Calu3 (cell line): ENCODE measurements around the gene LPCAT1. TPM values are rescaled to one million over a fixed set of nuclear protein-coding genes. Genes with fewer than 3 reads are reported as not detected.

Experiments used
- BruUV-seq: library from RNA; stranded (reverse); fragments of 400-500 nt; replicated peaks from 2 replicates; lab custom pipeline; 2021; lab: Mats Ljungman, UMichigan
- CTCF ChIA-PET: fragments of 300-600 bp; sonication (Branson Sonifier 250); formaldehyde crosslinking; loops from one replicate; lab custom pipeline; 2022; ENCODE audit warnings: antibody characterized with exemption; lab: Charles Lee
- DNase-seq: peaks from one replicate; pipeline ENCODE4 v3.0.0; 2022
- H3K27ac Mint-ChIP-seq: one replicate; pipeline ENCODE4 v1.8.0; 2022; ENCODE audit warnings: mixed read lengths; ENCODE audit not compliant: unreplicated experiment
- H3K27me3 Mint-ChIP-seq: one replicate; pipeline ENCODE4 v1.8.0; 2022; ENCODE audit warnings: mixed read lengths; ENCODE audit not compliant: unreplicated experiment
- H3K36me3 Mint-ChIP-seq: one replicate; pipeline ENCODE4 v1.8.0; 2022; ENCODE audit warnings: mild to moderate bottlenecking, moderate library complexity, mixed read lengths; ENCODE audit not compliant: insufficient read depth, unreplicated experiment
- H3K4me1 Mint-ChIP-seq: one replicate; pipeline ENCODE4 v1.8.0; 2022; ENCODE audit warnings: mild to moderate bottlenecking, low read depth, mixed read lengths; ENCODE audit not compliant: unreplicated experiment
- H3K4me3 Mint-ChIP-seq: one replicate; pipeline ENCODE4 v1.8.0; 2022; ENCODE audit warnings: mild to moderate bottlenecking, low read depth, moderate library complexity, mixed read lengths; ENCODE audit not compliant: unreplicated experiment
- H3K9me3 Mint-ChIP-seq: one replicate; pipeline ENCODE4 v1.8.0; 2022; ENCODE audit warnings: low read depth, mixed read lengths; ENCODE audit not compliant: unreplicated experiment
- intact Hi-C: fragments of 100-400 bp; cut with micrococcal nuclease; formaldehyde crosslinking; loops from one replicate; pipeline ENCODE4 v1.10.0; 2022; ENCODE audit not compliant: unreplicated experiment
- total RNA-seq: library from RNA; stranded (reverse); gene quantifications from 2 replicates; pipeline ENCODE4 v1.2.3, GENCODE V29; 2022
- TF ChIP-seq, protein P1 (sequence below): fragments of 200-600 bp; IDR thresholded peaks from one replicate; pipeline ENCODE4 v1.8.0; 2022; ENCODE audit warnings: antibody characterized with exemption; ENCODE audit not compliant: unreplicated experiment

The LPCAT1 gene
- total RNA-seq, 1 experiment from 2014 or later = 42.3 TPM

GRCh38 chr5:1436036-1436435 is 87.7 kb downstream of the LPCAT1 start:
- no peak overlapping the region for H3K4me3 Mint-ChIP-seq
- peaks cover 17% of the 10 kb centered on the region for H3K27me3 Mint-ChIP-seq
- TF ChIP-seq, protein P1, sequence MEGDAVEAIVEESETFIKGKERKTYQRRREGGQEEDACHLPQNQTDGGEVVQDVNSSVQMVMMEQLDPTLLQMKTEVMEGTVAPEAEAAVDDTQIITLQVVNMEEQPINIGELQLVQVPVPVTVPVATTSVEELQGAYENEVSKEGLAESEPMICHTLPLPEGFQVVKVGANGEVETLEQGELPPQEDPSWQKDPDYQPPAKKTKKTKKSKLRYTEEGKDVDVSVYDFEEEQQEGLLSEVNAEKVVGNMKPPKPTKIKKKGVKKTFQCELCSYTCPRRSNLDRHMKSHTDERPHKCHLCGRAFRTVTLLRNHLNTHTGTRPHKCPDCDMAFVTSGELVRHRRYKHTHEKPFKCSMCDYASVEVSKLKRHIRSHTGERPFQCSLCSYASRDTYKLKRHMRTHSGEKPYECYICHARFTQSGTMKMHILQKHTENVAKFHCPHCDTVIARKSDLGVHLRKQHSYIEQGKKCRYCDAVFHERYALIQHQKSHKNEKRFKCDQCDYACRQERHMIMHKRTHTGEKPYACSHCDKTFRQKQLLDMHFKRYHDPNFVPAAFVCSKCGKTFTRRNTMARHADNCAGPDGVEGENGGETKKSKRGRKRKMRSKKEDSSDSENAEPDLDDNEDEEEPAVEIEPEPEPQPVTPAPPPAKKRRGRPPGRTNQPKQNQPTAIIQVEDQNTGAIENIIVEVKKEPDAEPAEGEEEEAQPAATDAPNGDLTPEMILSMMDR = no peak
- intact Hi-C loops = no loop called here
- no TSS peak for BruUV-seq
- CTCF ChIA-PET = no interaction called here
- DNase-seq = no peak
- H3K9me3 Mint-ChIP-seq = peaks cover 11% of the 10 kb centered on the region
- H3K27ac Mint-ChIP-seq = no peak overlapping the region
- H3K4me1 Mint-ChIP-seq = no peaks in the 10 kb centered on the region
- H3K36me3 Mint-ChIP-seq = no peaks in the 10 kb centered on the region

DNA sequence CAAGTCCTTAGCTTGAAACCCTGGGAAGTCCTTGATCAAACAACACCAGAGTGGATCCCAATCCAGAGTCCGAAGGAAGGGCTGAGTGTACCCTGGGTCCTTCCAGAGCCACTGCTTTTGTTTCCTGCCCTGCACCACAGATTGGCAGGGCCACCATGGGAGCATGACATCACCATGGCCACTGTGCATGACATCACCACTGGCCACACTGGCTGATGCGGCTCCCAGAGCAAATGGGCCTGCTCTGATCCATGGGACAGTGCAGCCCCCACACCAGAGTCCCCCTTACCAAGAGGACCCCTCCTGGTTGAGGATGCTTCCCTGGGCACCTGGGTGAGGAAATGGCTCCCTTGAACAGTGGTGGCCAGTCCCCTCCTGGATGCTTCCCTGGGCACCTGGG is 88.4 kb downstream of the LPCAT1 start:
- TF ChIP-seq, protein P1 = no peak
- CTCF ChIA-PET = no interaction called here
- H3K9me3 Mint-ChIP-seq = peaks cover 9% of the 10 kb centered on the region
- BruUV-seq = no TSS peak
- intact Hi-C loops = no loop called here
- DNase-seq = no peak
- H3K4me1 Mint-ChIP-seq = no peaks in the 10 kb centered on the region
- no peak overlapping the region for H3K4me3 Mint-ChIP-seq
- H3K27me3 Mint-ChIP-seq = peaks cover 14% of the 10 kb centered on the region
- no peak overlapping the region for H3K27ac Mint-ChIP-seq
- no peaks in the 10 kb centered on the region for H3K36me3 Mint-ChIP-seq

DNA sequence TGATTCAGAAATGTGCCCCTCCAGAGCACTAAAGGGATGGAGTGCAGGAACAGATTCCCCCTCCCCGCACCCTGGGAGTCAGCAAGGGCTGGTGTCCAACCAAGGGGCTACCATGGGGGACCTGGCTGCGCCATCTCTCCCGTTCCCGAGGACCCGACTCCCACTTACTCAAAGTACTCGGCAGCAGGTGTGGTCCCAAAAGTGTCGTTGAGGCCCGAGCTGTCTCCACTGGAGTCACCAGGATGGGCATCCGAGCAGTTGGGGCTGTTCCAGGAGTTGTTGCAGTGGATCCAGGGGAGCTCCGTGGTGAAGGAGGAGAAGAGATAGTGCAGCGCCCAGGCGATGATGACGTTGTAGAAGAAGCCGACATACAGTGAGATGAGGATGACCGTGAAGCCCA is 91.5 kb downstream of the LPCAT1 start:
- DNase-seq = no peak
- CTCF ChIA-PET = no interaction called here
- intact Hi-C loops = no loop called here
- TF ChIP-seq, protein P1 = no peak
- no peak overlapping the region for H3K4me3 Mint-ChIP-seq
- no peak overlapping the region for H3K27ac Mint-ChIP-seq
- peaks cover 21% of the 10 kb centered on the region for H3K27me3 Mint-ChIP-seq
- H3K9me3 Mint-ChIP-seq = peaks cover 7% of the 10 kb centered on the region
- no peaks in the 10 kb centered on the region for H3K36me3 Mint-ChIP-seq
- BruUV-seq = no TSS peak
- H3K4me1 Mint-ChIP-seq = no peaks in the 10 kb centered on the region

GRCh38 chr5:1431896-1432295 is 91.9 kb downstream of the LPCAT1 start:
- H3K9me3 Mint-ChIP-seq = peaks cover 7% of the 10 kb centered on the region
- no peak overlapping the region for H3K27ac Mint-ChIP-seq
- H3K4me1 Mint-ChIP-seq = no peaks in the 10 kb centered on the region
- no peak for DNase-seq
- intact Hi-C loops = no loop called here
- TF ChIP-seq, protein P1 = no peak
- H3K27me3 Mint-ChIP-seq = peaks cover 21% of the 10 kb centered on the region
- no TSS peak for BruUV-seq
- no peak overlapping the region for H3K4me3 Mint-ChIP-seq
- CTCF ChIA-PET = no interaction called here
- H3K36me3 Mint-ChIP-seq = no peaks in the 10 kb centered on the region
